ENCODE results near the gene CRYBG1. TPM values are rescaled to one million over a fixed set of nuclear protein-coding genes. Genes with fewer than 3 reads are reported as not detected.

CRYBG1 gene
- total and polyA plus RNA-seq, 2 donors (not counting 3 experiments of a cell fraction or from before 2014, with no cell fraction given), result 4.1 to 30.1 TPM

DNA sequence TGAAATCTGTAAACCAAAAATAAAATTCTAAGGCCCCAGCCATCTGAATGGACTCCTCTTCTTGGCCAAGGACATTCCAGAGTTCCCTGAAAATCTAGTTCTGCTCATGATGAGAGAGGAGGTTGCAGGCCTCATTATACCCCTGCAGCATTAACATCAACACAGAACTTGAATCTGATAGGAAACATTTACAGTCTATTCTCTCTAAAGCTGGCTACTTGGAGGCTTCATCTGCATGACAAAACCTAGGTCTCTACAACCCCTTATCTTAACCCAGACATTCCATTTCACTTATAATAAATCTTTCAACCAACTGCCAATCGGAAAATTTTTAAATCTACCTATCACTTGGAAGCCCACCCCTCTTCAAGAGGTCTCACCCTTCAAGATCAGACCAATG is 253.1 kb downstream of the CRYBG1 start:
- no peaks in the 10 kb centered on the region for H3K79me2 ChIP-seq (ENCODE audit: control insufficient read depth, insufficient read depth, low read length)

More for the DNA sequence above, 253.1 kb downstream of the CRYBG1 start:
- no peak for TF ChIP-seq POLR2AphosphoS5 (IDR thresholded peaks at IDR 0.05; ENCODE audit: insufficient read depth, low read depth, low read length)
- no peak for TF ChIP-seq EZH2 (IDR thresholded peaks at IDR 0.05; ENCODE audit: borderline replicate concordance, low read depth, low read length, severe bottlenecking)
- TF ChIP-seq, protein P1, sequence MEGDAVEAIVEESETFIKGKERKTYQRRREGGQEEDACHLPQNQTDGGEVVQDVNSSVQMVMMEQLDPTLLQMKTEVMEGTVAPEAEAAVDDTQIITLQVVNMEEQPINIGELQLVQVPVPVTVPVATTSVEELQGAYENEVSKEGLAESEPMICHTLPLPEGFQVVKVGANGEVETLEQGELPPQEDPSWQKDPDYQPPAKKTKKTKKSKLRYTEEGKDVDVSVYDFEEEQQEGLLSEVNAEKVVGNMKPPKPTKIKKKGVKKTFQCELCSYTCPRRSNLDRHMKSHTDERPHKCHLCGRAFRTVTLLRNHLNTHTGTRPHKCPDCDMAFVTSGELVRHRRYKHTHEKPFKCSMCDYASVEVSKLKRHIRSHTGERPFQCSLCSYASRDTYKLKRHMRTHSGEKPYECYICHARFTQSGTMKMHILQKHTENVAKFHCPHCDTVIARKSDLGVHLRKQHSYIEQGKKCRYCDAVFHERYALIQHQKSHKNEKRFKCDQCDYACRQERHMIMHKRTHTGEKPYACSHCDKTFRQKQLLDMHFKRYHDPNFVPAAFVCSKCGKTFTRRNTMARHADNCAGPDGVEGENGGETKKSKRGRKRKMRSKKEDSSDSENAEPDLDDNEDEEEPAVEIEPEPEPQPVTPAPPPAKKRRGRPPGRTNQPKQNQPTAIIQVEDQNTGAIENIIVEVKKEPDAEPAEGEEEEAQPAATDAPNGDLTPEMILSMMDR (IDR thresholded peaks at IDR 0.05; ENCODE audit: extremely low read depth in 1 of 2, insufficient read depth in 1 of 2, low read depth in 1 of 2, low read length in 2 of 2), result no peak
- no peak for TF ChIP-seq GATA2 (IDR thresholded peaks at IDR 0.05; ENCODE audit: insufficient read depth, insufficient read length, low read depth, low read length)
- TF ChIP-seq POLR2A (IDR thresholded peaks at IDR 0.05; ENCODE audit: low read depth, low read length), result no peak
- no peak for TF ChIP-seq FOS (IDR thresholded peaks at IDR 0.05; ENCODE audit: borderline replicate concordance, insufficient read depth, low read length)
- TF ChIP-seq MYC (IDR thresholded peaks at IDR 0.05; ENCODE audit: low read depth, low read length), result no peak
- TF ChIP-seq, protein P2, sequence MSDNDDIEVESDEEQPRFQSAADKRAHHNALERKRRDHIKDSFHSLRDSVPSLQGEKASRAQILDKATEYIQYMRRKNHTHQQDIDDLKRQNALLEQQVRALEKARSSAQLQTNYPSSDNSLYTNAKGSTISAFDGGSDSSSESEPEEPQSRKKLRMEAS (IDR thresholded peaks at IDR 0.05; ENCODE audit: insufficient read depth, insufficient read length), result no peak
- TF ChIP-seq JUN (IDR thresholded peaks at IDR 0.05; ENCODE audit: borderline replicate concordance, insufficient read depth, insufficient read length, low read depth), result no peak
- no peak overlapping the region for H2AFZ ChIP-seq (ENCODE audit: low read depth, low read length)
- H3K36me3 ChIP-seq (ENCODE audit: control insufficient read depth in 2 of 2, extremely low read depth in 1 of 2, insufficient read depth in 2 of 2, low read length in 2 of 2), result no peaks in the 10 kb centered on the region
- H3K4me3 ChIP-seq (replicated peaks in 1 of 3; ENCODE audit: insufficient read depth in 1 of 3, low read depth in 1 of 3, low read length in 3 of 3), result no peak overlapping the region
- no TSS peak for BruUV-seq (replicated peaks)
- intact Hi-C loops (cut with micrococcal nuclease) (no loop called here), dilution Hi-C loops (cut with MboI; ENCODE audit: extremely low pct_ligation_motif_present, low sequenced_read_pairs) (no loop called here)
- no peaks in the 10 kb centered on the region for H4K20me1 ChIP-seq (replicated peaks; ENCODE audit: control insufficient read depth, extremely low read depth, insufficient read depth, low read length)
- ChIA-PET CTCF (no interaction called here), POLR2A (no interaction called here)
- H3K9ac ChIP-seq (replicated peaks; ENCODE audit: extremely low read depth, insufficient read depth, low read length), result no peak overlapping the region
- H3K9me3 ChIP-seq (replicated peaks; ENCODE audit: control insufficient read depth, insufficient read depth, low read length), result no peaks in the 10 kb centered on the region
- no peak for DNase-seq (ENCODE audit: low read depth, low spot score)
- no peak for FAIRE-seq
- H3K27ac ChIP-seq (ENCODE audit: insufficient read depth, low read depth, low read length), result no peak overlapping the region
- H3K9me1 ChIP-seq (replicated peaks; ENCODE audit: control insufficient read depth, extremely low read depth, insufficient read depth, low read length), result no peaks in the 10 kb centered on the region
- no peak overlapping the region for H3K4me2 ChIP-seq (ENCODE audit: insufficient read depth, low read length)
- no peaks in the 10 kb centered on the region for H3K27me3 ChIP-seq (ENCODE audit: control insufficient read depth in 2 of 2, insufficient read depth in 2 of 2, low read length in 2 of 2)
- H3K4me1 ChIP-seq (ENCODE audit: control insufficient read depth, extremely low read depth, insufficient read depth, low read length), result no peaks in the 10 kb centered on the region
